ENCODE data around the gene TNNT2.

Gene TNNT2

DNA sequence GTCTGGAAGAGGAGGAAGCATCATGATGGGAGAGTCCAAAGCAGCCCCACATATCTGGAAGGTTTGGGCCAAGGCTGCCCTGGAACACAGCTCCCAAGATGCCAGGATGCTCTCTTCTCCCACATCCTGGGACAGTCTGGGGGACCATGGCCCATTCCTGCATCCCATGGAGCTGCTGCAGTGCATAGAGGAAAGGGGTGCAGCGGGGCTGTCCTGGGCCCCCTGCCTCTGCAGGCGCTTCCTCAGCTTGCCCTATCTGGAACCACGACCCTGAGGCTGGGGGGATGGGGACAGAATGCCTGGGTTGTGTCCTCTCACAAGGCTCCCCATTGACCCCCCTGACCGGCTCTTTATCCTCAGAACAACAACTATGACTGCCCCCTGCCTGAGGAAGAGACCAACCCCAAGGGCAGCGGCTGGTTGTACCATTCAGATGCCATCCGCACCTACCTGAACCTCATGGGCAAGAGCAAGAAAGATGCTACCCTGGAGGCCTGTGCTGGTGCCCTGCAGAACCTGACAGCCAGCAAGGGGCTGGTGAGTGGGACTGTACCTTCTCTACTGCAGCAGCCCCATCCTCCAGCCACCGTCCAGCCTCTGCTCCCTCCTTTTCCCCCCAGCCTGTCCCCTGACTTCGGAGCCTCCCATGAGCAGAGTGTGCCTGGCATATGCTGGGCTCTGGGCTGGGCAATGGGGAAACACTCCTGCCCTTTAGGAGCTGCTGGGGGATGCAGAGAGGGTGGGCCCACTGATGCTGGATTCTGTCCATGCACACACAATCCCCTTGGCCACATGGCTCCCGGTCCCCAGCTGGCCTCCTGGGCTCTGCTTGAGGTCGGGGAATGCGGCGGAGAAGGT, 54.6 kb downstream of the TNNT2 start:
- TF ChIP-seq ZNF274 (IDR thresholded peaks at IDR 0.05; ENCODE audit: low read depth, low read length): no peak
- H3K4me3 ChIP-seq (ENCODE audit: low read length): no peak overlapping the region

DNA sequence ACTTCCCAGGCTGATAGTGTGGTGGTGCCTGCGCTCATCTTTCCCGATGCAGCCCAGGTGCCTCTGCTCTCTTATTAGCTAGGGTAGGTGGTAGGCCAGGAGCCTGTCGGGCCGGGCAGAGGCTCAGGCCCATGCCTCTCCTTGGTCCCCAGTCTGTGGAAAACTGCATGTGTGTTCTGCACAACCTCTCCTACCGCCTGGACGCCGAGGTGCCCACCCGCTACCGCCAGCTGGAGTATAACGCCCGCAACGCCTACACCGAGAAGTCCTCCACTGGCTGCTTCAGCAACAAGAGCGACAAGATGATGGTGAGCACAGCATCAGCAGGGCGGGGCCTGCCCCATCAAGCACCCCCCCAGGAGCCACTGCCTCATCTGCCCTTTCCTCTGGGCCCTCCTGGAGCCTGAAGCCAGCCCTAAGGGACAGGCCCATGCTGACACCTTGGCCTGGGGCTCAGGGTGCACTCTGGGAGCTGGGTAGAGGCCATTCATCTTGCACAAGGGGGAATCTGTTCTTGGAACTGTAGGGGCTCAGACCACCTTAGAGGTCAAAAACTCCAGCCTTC, 55.6 kb downstream of the TNNT2 start:
- TF ChIP-seq ZNF274 (IDR thresholded peaks at IDR 0.05; ENCODE audit: low read depth, low read length): no peak
- H3K4me3 ChIP-seq (ENCODE audit: low read length): no peak overlapping the region

DNA sequence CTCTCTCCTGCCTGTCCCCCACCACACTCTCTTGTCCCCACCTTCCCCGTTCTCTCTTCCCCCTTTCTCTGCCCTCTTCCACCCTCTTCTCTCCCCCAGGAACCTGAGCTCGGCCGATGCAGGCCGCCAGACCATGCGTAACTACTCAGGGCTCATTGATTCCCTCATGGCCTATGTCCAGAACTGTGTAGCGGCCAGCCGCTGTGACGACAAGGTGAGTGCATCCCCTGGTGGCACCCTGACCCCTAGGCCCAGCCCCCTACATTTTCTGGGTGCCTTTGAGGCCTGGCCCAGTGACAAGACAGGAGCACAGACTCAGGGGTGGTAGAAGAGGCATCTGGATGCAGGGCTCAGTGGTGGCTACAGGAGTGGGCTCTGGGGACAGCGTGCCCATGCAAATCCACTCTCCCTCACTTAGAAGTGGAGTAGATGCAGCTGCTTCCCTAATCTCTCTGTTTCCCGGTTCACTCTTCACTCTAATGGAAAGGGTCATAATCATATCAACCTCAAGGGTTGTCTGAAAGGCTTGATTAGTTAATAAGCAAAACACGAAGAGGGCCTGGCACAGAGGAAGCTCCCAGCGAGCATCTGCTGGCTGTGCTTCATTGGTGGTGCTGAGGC, 57.2 kb downstream of the TNNT2 start:
- no peak overlapping the region for H3K4me3 ChIP-seq (ENCODE audit: low read length)
- TF ChIP-seq ZNF274 (IDR thresholded peaks at IDR 0.05; ENCODE audit: low read depth, low read length): no peak

DNA sequence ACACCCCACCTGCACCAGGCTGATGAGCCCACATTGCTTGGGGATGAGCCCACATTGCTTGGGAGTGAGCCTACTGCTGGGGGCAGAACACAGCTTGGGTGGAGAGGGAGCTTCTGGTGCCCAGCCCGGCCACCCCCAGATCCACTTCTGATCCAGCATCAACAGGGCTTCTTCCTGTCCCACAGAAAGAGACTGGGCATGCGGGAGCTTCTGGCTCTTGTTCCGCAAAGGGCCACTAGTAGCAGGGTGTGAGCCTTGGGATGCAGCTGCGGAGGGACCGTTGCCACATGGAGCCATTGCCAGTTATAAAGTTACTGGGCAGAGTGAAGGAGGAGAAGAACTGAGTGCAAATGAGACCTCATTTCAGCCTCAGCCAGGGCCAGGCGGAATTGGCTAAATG, 57.8 kb downstream of the TNNT2 start:
- TF ChIP-seq ZNF274 (IDR thresholded peaks at IDR 0.05; ENCODE audit: low read depth, low read length): no peak
- no peak overlapping the region for H3K4me3 ChIP-seq (ENCODE audit: low read length)

DNA sequence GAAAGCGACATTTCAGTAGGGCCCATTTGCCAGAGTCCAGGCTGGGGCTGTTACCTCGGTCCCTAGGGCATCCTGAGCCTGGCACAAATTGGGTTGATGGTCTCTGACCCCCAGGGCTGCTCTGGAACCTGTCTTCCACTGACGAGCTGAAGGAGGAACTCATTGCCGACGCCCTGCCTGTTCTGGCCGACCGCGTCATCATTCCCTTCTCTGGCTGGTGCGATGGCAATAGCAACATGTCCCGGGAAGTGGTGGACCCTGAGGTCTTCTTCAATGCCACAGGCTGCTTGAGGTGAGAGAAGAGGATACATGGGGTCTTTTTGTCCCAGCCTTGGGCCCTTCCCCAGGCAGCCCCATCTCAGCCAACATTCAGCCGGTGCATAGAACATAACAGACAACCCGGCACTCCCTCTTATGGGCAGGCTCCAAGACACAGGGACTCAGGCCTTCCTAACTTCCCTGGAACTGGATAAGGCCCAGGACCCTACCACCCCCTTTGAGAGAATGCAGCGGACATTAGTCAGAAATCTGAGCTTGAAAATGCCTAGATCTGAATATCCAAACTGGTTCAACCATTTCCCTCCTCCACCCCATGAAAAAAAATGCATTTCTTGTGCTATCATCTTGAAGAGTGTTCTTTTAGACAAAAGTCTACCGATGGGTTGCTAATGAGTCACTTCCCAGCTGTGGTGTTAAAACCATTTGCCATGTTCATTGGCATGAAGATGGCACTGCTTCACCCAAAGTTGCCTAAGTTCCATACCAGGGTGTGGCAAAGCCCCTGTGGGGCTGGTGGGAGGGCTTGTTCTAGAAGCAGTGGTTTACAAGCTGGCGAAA, 58.8 kb downstream of the TNNT2 start:
- no peak for TF ChIP-seq ZNF274 (IDR thresholded peaks at IDR 0.05; ENCODE audit: low read depth, low read length)
- H3K4me3 ChIP-seq (ENCODE audit: low read length): no peak overlapping the region

DNA sequence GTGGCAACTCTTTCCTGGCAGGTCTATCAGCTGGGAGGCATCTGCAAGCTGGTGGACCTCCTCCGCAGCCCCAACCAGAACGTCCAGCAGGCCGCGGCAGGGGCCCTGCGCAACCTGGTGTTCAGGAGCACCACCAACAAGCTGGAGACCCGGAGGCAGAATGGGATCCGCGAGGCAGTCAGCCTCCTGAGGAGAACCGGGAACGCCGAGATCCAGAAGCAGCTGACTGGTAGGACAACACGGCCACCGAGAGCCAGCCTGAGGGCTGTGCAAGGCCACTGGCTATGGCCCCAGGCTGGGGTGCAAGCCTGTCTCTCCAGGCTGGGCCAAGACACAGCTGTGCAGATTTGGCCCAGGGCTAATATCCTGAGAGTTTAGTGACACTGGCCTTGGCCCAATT, 59.9 kb downstream of the TNNT2 start:
- no peak overlapping the region for H3K4me3 ChIP-seq (ENCODE audit: low read length)
- TF ChIP-seq ZNF274 (IDR thresholded peaks at IDR 0.05; ENCODE audit: low read depth, low read length): no peak

DNA sequence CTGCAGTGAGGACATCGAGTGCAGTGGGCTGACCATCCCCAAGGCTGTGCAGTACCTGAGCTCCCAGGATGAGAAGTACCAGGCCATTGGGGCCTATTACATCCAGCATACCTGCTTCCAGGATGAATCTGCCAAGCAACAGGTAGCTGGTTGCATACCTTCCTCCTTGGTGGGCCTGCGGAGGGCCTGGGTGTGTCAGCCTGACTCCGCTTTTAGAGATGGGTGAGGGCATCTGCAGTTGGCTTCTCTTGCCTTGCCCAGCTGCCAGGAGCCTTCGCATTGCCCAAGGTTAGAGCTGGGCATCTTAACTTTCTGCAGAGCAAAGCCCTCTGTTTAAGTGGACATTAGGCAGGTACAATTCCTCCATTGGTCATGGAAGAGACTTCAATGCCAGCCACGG, 60.9 kb downstream of the TNNT2 start:
- no peak overlapping the region for H3K4me3 ChIP-seq (ENCODE audit: low read length)
- no peak for TF ChIP-seq ZNF274 (IDR thresholded peaks at IDR 0.05; ENCODE audit: low read depth, low read length)

DNA sequence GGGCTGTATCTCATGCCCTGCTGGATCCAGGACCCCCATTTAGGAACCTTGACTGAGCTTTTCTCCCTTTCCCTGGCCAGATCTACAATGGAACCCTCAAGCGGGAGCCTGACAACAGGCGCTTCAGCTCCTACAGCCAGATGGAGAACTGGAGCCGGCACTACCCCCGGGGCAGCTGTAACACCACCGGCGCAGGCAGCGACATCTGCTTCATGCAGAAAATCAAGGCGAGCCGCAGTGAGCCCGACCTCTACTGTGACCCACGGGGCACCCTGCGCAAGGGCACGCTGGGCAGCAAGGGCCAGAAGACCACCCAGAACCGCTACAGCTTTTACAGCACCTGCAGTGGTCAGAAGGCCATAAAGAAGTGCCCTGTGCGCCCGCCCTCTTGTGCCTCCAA, 64.4 kb downstream of the TNNT2 start:
- no peak for TF ChIP-seq ZNF274 (IDR thresholded peaks at IDR 0.05; ENCODE audit: low read depth, low read length)
- no peak overlapping the region for H3K4me3 ChIP-seq (ENCODE audit: low read length)

DNA sequence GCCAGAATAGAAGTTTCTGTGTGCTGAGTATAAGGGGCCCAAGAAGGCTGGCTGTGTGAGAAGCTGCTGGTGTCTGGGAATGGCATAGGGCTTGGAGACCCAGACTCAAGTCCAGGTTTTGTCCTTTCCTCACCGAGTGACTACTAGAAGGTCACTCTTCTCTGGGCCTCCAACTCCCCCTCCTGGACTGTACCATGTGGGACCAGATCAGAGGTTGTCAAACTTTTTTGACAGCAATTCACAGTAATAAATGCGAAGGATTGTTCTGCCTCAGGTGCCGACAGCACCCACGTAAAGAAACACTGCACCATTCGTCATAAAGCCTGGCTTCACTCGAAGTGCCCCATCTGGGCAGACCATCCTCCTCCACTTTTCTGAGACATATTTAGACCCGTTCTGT, 65.2 kb downstream of the TNNT2 start:
- H3K4me3 ChIP-seq (ENCODE audit: low read length): no peak overlapping the region
- TF ChIP-seq ZNF274 (IDR thresholded peaks at IDR 0.05; ENCODE audit: low read depth, low read length): no peak

DNA sequence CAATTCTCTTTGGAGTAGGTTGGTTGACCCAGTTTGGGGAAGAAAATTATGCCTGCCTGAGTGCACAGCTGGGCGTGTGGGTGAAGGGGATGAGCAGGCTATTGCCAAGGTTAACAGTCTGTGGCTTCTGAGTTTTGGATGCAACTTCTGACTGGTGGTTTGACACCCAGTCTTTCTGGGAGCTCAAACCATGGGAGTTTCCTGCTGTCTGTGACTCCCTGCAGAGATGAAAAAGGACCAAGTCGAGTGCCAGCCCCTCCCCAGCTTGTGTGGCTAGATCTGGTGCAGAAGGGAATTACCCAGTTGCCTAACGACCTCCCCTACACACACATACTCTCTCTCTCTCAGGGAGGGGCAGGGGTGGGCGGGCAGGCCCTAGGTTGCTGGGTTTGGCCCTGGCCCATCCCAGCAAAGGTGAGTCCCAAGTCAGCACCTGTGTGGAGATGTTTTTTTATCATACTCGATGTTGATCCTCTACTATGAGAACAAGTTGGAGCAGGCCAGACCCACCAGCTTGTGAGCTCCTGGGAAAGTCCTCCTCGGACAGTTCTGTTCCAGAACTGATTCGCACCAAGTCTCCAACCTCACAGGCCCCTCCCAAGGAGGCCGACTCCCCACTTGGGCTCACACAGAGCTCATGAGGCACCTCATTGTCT, 66.0 kb downstream of the TNNT2 start:
- H3K4me3 ChIP-seq (ENCODE audit: low read length): no peak overlapping the region
- TF ChIP-seq ZNF274 (IDR thresholded peaks at IDR 0.05; ENCODE audit: low read depth, low read length): no peak

DNA sequence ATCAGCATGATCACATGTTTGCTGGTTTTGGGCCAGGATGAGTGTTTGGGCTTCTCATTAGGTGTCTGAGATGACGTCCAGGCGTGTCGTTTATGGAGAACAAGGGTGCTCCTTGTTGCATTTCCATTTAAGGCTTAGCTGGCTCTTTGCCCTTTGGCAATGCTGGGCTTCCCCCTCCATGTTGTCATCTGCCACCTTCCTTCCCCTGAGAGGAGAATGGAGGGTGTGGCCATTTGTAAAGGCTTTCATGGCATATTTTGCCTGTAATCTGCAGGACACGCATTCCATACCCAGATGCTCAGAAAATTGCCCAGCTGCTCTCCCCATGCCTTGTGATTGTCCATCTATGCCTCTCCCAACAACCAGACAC, 66.5 kb downstream of the TNNT2 start:
- TF ChIP-seq ZNF274 (IDR thresholded peaks at IDR 0.05; ENCODE audit: low read depth, low read length): no peak
- H3K4me3 ChIP-seq (ENCODE audit: low read length): no peak overlapping the region

DNA sequence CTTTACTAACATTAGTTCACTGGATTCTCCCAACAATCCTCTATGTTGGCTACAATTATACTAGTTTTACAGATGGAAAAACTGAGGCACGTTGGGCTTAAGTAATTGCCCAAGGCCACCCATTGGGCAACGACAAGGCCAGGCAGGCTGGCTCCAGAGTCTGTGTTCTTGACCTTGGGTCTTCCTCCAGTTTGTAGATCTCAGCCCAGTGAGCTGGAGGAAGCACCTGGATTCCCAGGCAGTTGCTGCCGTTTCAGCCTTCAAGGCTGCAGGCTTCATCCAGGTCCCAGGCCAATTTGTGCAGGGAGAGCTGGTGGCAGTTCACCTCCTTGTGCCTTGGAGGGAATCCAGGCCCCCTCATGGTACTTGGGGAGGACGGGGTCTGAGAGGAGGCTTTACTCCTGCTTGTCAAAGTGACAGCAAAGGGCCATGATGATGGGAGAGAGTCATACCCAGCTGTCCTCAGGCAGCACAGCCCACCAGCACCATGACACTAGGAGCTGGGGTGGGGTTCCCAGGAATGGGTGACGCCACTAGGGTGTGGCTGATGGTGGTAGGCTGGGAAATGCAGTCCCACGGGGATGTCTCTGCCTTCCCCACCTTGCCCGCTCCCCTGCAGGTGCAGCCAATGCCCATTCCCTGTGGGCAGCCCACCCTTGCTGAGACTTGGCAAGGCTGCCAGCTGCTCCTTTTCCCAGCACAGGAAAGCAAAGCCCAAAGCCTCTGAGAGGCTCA, 67.1 kb downstream of the TNNT2 start:
- no peak overlapping the region for H3K4me3 ChIP-seq (ENCODE audit: low read length)
- TF ChIP-seq ZNF274 (IDR thresholded peaks at IDR 0.05; ENCODE audit: low read depth, low read length): no peak

DNA sequence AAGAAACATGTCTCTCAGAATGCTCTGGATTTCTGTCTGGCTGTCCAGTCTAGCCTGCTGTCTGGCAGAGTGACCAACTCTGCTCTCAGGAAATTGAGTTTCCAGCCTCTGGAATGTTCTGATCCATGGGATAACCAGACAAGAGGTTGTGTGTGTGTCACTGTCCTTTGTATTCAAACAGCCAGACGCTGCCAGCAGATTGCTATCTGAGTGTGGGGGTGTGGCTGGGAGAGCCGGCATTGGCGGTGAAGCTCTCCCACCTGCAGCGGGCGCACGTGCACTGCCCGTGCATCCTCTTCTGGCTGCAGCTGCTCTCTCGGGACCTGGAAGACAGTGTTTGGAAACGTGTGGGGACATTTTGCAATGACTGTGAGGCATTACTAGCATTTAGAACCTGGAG, 68.1 kb downstream of the TNNT2 start:
- TF ChIP-seq ZNF274 (IDR thresholded peaks at IDR 0.05; ENCODE audit: low read depth, low read length): no peak
- no peak overlapping the region for H3K4me3 ChIP-seq (ENCODE audit: low read length)

Measured in GM08714 (cell line).